8988T (cell line): ENCODE results near the gene AMDHD2.
A peak's percentile ranks its signal among the peaks of the same experiment; 100 is the strongest.
"Not testable (repeated sequence)": the region's sequence is repeated elsewhere in the genome, so short reads cannot be mapped to it uniquely, and the experiment has no call there.

Source experiments
- DNase-seq: peaks from one replicate; pipeline ENCODE4 v3.0.0; 2011

AMDHD2 gene

GRCh38 chr16:2535625-2536013, 15.4 kb downstream of the AMDHD2 start:
- no peak for DNase-seq

GRCh38 chr16:2537451-2538379, 17.5 kb downstream of the AMDHD2 start, which contains the start of gene PDPK1:
TSS of gene PDPK1 (plus strand) at chr16:2538021. CDS start at chr16:2538113, 92 bp downstream.
- peak; percentile 83 for DNase-seq

GRCh38 chr16:2539192-2539844, 19.1 kb downstream of the AMDHD2 start:
- DNase-seq: not testable (repeated sequence)

GRCh38 chr16:2539845-2540458, 19.8 kb downstream of the AMDHD2 start:
- not testable (repeated sequence) for DNase-seq

- not testable (repeated sequence) for DNase-seq
Measured at GRCh38 chr16:2540912-2541311, 20.7 kb downstream of the AMDHD2 start.

GRCh38 chr16:2541409-2541808, 21.2 kb downstream of the AMDHD2 start:
- DNase-seq: not testable (repeated sequence)

DNA sequence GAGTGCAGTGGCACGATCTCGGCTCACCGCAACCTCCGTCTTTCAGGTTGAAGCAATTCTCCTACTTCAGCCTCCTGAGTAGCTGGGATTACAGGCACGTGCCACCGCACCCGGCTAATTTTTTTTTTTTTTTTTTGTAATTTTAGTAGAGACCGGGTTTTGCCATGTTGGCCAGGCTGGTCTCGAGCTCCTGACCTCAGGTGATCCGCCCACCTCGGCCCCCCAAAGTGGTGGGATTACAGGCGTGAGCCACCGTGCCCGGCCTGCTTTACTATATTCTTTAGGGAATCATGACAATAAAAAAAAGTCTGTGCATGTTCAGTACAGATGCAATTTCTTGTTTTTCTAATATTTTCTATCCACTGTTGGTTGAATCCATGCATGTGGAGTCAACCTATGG, 23.6 kb downstream of the AMDHD2 start:
- DNase-seq: not testable (repeated sequence)

DNA sequence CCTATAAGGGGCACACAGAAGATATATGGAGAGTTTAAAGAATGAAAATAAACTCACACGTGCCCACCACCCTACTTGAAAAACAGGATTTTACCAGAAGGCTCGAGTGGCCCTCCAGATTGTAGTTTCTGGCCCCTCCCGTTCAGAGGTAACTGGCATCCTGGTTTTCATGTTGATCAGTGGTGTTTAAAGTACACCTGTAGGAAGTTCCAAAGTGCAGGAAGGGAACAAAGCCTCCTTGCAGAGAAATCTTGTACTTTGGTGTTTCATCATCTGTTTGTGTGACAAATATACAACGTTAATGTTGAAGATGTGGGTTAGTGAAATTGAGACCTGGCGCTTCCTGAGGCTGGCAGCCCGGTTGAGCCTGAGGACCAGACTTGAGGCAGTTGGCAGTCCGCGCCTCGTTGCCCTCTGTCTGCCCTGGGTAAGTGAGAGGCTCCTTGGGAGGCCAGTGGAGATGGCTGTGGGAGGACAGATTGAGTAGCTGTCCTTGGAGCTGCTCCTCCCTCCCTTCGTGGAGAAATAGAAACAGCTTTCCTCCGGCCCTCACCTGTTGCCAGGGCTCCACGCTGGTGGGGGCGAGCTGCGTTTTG, 30.2 kb downstream of the AMDHD2 start:
- DNase-seq: not testable (repeated sequence)

GRCh38 chr16:2551420-2551889, 31.3 kb downstream of the AMDHD2 start:
- DNase-seq: not testable (repeated sequence)

GRCh38 chr16:2554709-2555425, 34.7 kb downstream of the AMDHD2 start:
- not testable (repeated sequence) for DNase-seq

- DNase-seq: not testable (repeated sequence)
Measured at GRCh38 chr16:2557150-2557549, 37.0 kb downstream of the AMDHD2 start.

DNA sequence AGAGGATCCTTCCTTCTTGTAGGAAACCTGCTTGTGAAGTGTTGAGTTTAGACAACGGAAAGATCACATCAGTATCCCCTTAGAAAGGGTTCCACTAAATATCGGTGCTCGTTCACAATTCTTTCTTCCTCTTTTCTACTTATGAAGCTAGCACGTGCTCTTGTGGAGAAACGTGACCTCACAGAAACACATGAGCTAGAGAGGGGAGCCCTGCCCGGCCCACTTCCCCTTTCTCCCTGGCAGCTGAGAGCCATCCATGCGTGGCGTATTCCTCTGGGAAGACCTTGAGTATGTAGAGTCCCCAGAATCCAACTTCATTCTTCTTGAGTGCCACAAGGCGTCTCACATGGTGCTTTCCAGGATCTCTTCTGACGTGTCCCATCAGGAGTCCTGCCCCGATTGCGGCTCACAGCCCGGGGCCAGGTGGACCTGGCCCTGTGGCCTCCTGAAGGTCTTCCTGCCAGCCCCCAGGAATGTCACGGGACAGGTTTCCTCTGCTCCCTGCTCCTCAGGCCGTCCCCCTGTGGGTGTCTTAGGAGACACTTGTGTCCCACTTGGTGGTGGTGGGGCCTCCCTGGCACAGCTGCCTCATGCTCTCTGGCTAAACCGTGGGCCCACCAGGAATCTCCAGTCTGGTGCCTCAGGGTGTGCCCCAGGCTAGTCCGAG, 40.1 kb downstream of the AMDHD2 start:
- not testable (repeated sequence) for DNase-seq

- not testable (repeated sequence) for DNase-seq
Measured at GRCh38 chr16:2560798-2561133, 40.6 kb downstream of the AMDHD2 start.

GRCh38 chr16:2567506-2567905, 47.3 kb downstream of the AMDHD2 start:
- not testable (repeated sequence) for DNase-seq

DNA sequence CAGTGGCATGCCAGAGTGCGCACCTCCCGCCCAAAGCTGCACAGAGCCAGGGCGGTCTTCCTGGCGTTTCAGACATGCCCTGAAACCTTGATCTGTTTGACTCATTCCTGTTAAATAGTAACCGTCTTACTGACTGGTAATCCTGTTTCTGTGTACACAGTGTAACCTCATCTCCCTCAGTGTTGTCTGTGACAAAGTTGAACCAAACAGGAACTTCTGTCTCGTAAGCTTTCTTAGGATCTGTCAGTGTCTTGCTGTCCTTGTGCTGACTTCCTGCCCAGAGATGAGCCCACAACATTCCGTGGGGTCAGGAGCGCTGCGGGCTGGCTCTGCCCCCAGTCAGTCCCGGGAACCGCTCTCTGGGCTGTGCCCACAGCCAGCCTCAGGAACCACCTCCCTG, 48.4 kb downstream of the AMDHD2 start:
- DNase-seq: not testable (repeated sequence)

DNA sequence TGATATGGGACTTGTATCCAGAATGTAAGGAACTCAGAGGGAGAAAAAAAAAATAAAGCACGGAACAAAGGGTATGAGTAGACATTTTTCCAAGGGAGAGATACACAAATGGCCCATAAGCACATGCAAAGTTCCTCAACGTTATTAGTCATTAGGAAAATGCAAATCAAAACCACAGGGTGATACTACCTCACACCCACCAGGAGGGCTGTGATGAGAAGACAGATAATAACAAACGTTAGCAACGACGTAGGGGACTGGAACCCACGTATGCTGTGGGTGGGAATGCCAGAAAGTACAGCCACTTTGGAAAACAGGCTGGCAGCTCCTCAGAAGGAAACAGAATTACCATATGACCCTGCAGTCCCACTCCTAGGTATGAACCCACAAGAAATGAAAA, 52.5 kb downstream of the AMDHD2 start:
- DNase-seq: not testable (repeated sequence)

GRCh38 chr16:2575839-2576238, 55.7 kb downstream of the AMDHD2 start:
- DNase-seq: not testable (repeated sequence)

DNA sequence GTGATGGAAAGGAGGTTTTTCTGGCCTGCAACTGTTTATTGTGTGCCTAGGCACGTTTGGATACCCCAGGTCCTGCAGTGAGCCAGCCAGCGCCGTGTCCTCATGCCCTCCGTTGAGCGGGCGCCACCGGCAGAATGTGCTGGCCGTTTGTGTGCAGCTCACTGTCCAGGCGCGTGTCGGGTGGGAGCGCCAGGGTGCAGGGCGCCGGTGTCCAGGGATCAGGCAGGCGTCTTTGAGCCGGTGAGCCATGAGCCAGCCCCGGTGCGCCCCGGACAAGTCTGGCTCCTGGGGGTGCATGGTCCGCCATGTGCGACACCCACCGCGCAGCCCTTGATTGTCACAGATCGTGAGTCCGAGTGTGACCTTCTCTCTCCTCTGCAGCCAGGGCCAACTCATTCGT, 56.9 kb downstream of the AMDHD2 start:
- not testable (repeated sequence) for DNase-seq

GRCh38 chr16:2578905-2579304, 58.7 kb downstream of the AMDHD2 start:
- DNase-seq: not testable (repeated sequence)

DNA sequence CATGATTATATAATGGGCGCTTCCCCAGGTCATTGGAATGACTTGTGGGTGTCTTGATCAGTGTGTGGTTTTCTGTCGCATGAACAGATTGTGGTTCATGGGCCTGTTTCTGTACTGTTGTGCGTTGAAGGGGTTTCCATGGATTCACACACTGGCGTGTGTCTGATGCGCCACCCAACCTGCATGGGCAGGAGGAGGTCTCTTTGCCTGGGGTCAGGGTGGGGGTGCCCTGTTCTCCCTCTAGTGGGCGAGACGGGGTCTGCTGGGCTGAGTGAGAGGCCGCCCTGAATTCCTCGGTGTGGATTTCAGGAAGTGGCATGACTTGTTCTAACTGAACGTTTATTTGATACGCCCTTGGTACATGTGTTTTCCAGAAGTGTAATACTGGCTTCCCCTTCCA, 60.0 kb downstream of the AMDHD2 start:
- DNase-seq: not testable (repeated sequence)

GRCh38 chr16:2580818-2581217, 60.6 kb downstream of the AMDHD2 start:
- DNase-seq: not testable (repeated sequence)
